Measurements from ENCODE around the gene ANAPC16.
"Not testable (repeated sequence)": the region's sequence is repeated elsewhere in the genome, so short reads cannot be mapped to it uniquely, and the experiment has no call there.

Gene ANAPC16

GRCh38 chr10:72277996-72278667 is 62.3 kb downstream of the ANAPC16 start:
- TF ChIP-seq CTCF (IDR thresholded peaks at IDR 0.05; ENCODE audit: low read length): no peak
- TF ChIP-seq EZH2 (IDR thresholded peaks at IDR 0.05; ENCODE audit: borderline replicate concordance, low read length): no peak
- peaks cover 19% of the 10 kb centered on the region for H3K4me1 ChIP-seq (ENCODE audit: insufficient read depth, low read length, severe bottlenecking)
- H3F3A ChIP-seq (ENCODE audit: insufficient read depth, low read length): peaks cover 9% of the 10 kb centered on the region; the same call in 1 of the 2 replicates
- no peaks in the 10 kb centered on the region for H3K79me2 ChIP-seq (ENCODE audit: insufficient read depth, low read length)
- peak overlapping the region; percentile 92 for H3K27ac ChIP-seq (ENCODE audit: low read depth, low read length, poor library complexity, severe bottlenecking)
- H3K9ac ChIP-seq (ENCODE audit: low read length): no peak overlapping the region
- no peak overlapping the region for H2AFZ ChIP-seq (ENCODE audit: low read length)
- no peaks in the 10 kb centered on the region for H3K9me2 ChIP-seq (ENCODE audit: low read depth, low read length)
- peaks cover 25% of the 10 kb centered on the region for H3K36me3 ChIP-seq (ENCODE audit: insufficient read depth, low read length)
- H3K4me2 ChIP-seq (ENCODE audit: low read length): no peak overlapping the region
- H3K9me3 ChIP-seq (ENCODE audit: low read length): no peaks in the 10 kb centered on the region
- H3K27me3 ChIP-seq (ENCODE audit: insufficient read depth, low read length): no peaks in the 10 kb centered on the region
- H4K20me1 ChIP-seq (ENCODE audit: insufficient read depth, low read length): no peaks in the 10 kb centered on the region
- H3K4me3 ChIP-seq (ENCODE audit: low read depth, low read length, poor library complexity, severe bottlenecking): no peak overlapping the region

- Histone ChIP-seq H3K27me3 (ENCODE audit: insufficient read depth, low read length) (no peaks in the 10 kb centered on the region), H3K9me2 (ENCODE audit: low read depth, low read length) (no peaks in the 10 kb centered on the region), H3K4me2 (ENCODE audit: low read length) (no peak overlapping the region), H3K79me2 (ENCODE audit: insufficient read depth, low read length) (no peaks in the 10 kb centered on the region), H3K27ac (ENCODE audit: low read depth, low read length, poor library complexity, severe bottlenecking) (peak overlapping the region; percentile 9), H2AFZ (ENCODE audit: low read length) (no peak overlapping the region), H3F3A (ENCODE audit: insufficient read depth, low read length) (peaks cover 9% of the 10 kb centered on the region; the same call in 1 of the 2 replicates), H3K4me3 (ENCODE audit: low read depth, low read length, poor library complexity, severe bottlenecking) (no peak overlapping the region), H3K9me3 (ENCODE audit: low read length) (no peaks in the 10 kb centered on the region), H3K36me3 (ENCODE audit: insufficient read depth, low read length) (peaks cover 25% of the 10 kb centered on the region), H4K20me1 (ENCODE audit: insufficient read depth, low read length) (no peaks in the 10 kb centered on the region), H3K4me1 (ENCODE audit: insufficient read depth, low read length, severe bottlenecking) (peaks cover 17% of the 10 kb centered on the region), H3K9ac (ENCODE audit: low read length) (no peak overlapping the region)
- TF ChIP-seq EZH2 (IDR thresholded peaks at IDR 0.05; ENCODE audit: borderline replicate concordance, low read length): no peak
- TF ChIP-seq CTCF (IDR thresholded peaks at IDR 0.05; ENCODE audit: low read length): peak; percentile 48; the same call in 1 of the 2 replicates
Measured at GRCh38 chr10:72278668-72279393, 63.0 kb downstream of the ANAPC16 start.

GRCh38 chr10:72279587-72279986 is 63.8 kb downstream of the ANAPC16 start:
- H3K4me2 ChIP-seq (ENCODE audit: low read length); H2AFZ ChIP-seq (ENCODE audit: low read length); H3K79me2 ChIP-seq (ENCODE audit: insufficient read depth, low read length); H3K27ac ChIP-seq (ENCODE audit: low read depth, low read length, poor library complexity, severe bottlenecking); H3K27me3 ChIP-seq (ENCODE audit: insufficient read depth, low read length); H4K20me1 ChIP-seq (ENCODE audit: insufficient read depth, low read length); H3K9ac ChIP-seq (ENCODE audit: low read length); H3K9me3 ChIP-seq (ENCODE audit: low read length); H3K4me3 ChIP-seq (ENCODE audit: low read depth, low read length, poor library complexity, severe bottlenecking); H3K9me2 ChIP-seq (ENCODE audit: low read depth, low read length); H3F3A ChIP-seq (ENCODE audit: insufficient read depth, low read length): not testable (repeated sequence)
- peaks cover 18% of the 10 kb centered on the region for H3K36me3 ChIP-seq (ENCODE audit: insufficient read depth, low read length)
- H3K4me1 ChIP-seq (ENCODE audit: insufficient read depth, low read length, severe bottlenecking): peaks cover 17% of the 10 kb centered on the region

All from OCI-LY1 (cell line).